Activated T-cell treated with anti-CD3 and anti-CD28 coated beads for 48 hours (primary cell): ENCODE results near the gene AJAP1.

Experiments used
- DNase-seq: peaks from one replicate; pipeline ENCODE4 v3.0.0-alpha.2; 2020; ENCODE audit warnings: low read depth

The AJAP1 gene

GRCh38 chr1:4682607-4683220, 28.3 kb downstream of the AJAP1 start:
- no peak for DNase-seq

GRCh38 chr1:4684136-4684535, 29.7 kb downstream of the AJAP1 start:
- DNase-seq, result no peak

GRCh38 chr1:4684864-4685522, 30.6 kb downstream of the AJAP1 start:
- DNase-seq, result no peak

GRCh38 chr1:4685523-4685865, 31.1 kb downstream of the AJAP1 start:
- no peak for DNase-seq

- no peak for DNase-seq
These were observed 33.5 kb downstream of the AJAP1 start for GRCh38 chr1:4687943-4688342.

GRCh38 chr1:4689271-4689935, 35.0 kb downstream of the AJAP1 start:
- no peak for DNase-seq

- DNase-seq, result no peak
These were observed 35.7 kb downstream of the AJAP1 start for GRCh38 chr1:4689941-4690635.

- DNase-seq, result no peak
These were observed 36.7 kb downstream of the AJAP1 start for GRCh38 chr1:4690951-4691675.

GRCh38 chr1:4691766-4692405, 37.5 kb downstream of the AJAP1 start:
- no peak for DNase-seq

- no peak for DNase-seq
These were observed 38.0 kb downstream of the AJAP1 start for GRCh38 chr1:4692437-4692836.

GRCh38 chr1:4693331-4693730, 38.9 kb downstream of the AJAP1 start:
- no peak for DNase-seq

GRCh38 chr1:4693891-4694290, 39.5 kb downstream of the AJAP1 start:
- DNase-seq, result no peak

- no peak for DNase-seq
These were observed 40.1 kb downstream of the AJAP1 start for GRCh38 chr1:4694492-4694891.

GRCh38 chr1:4695241-4695640, 40.8 kb downstream of the AJAP1 start:
- DNase-seq, result no peak

GRCh38 chr1:4696161-4696745, 41.8 kb downstream of the AJAP1 start:
- DNase-seq, result no peak

- no peak for DNase-seq
These were observed 42.3 kb downstream of the AJAP1 start for GRCh38 chr1:4696753-4697152.

- DNase-seq, result no peak
These were observed 43.4 kb downstream of the AJAP1 start for GRCh38 chr1:4697801-4698200.

GRCh38 chr1:4698911-4699310, 44.5 kb downstream of the AJAP1 start:
- no peak for DNase-seq

- no peak for DNase-seq
These were observed 45.2 kb downstream of the AJAP1 start for GRCh38 chr1:4699376-4700301.

- DNase-seq, result no peak
These were observed 46.4 kb downstream of the AJAP1 start for GRCh38 chr1:4700801-4701200.
